Stimulated activated CD4-positive, alpha-beta T cell treated with anti-CD3 and anti-CD28 coated beads, Interleukin-12 subunit alpha, Interleukin-12 subunit beta, amount 100 ng/mL, for 48 hours (primary cell): ENCODE measurements around the gene ZNF45.
"Not testable (repeated sequence)": the region's sequence is repeated elsewhere in the genome, so short reads cannot be mapped to it uniquely, and the experiment has no call there.

ENCODE experiments used
- DNase-seq, 3 donors: peaks; one replicate each; pipeline ENCODE4 v3.0.0-alpha.2; 2020; ENCODE audit warnings: low read depth in 2 of 3, low spot score in 1 of 3

The ZNF45 gene

DNA sequence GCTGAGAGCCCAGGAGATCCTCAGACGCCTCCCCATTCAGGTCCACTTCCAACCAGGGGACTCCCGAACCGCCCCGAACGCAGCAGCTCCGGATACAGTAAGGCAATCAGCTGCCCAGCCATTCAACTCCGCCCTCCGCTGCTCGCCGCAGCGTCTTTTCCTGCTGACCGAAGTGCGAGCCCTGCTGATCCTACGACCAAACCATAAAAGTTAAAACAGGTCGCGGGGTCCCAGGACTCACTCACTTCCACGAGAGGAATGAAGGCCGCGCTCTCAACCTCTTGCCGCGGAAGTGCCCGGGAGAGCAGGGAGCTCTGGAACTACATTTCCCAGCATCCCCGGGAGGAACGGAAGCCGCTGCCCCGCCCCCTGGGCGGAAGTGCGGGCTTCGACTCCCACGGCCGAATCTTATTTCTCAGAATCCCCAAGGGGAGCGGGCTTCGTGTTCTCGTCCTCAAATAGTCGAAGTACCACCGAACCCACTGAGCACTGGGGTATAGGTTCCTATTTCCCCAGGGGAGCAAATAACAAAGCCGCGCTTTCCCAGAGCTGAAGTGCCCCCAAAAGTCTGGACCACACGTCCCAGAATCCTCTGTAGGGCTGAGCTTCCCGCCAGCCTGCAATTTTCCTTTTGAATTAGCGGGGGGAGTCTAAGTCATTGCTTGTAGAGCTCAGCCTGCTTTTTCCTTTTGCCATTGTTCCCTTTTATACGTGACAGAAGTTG is at the start of gene ZNF45:
Gene ZNF45 (minus strand): TSS at position 298 of the 724 bp plus-strand sequence. CDS start 13,097 bp downstream, outside the sequence.
- peak; percentile 82 to 85 (median 82) for DNase-seq

DNA sequence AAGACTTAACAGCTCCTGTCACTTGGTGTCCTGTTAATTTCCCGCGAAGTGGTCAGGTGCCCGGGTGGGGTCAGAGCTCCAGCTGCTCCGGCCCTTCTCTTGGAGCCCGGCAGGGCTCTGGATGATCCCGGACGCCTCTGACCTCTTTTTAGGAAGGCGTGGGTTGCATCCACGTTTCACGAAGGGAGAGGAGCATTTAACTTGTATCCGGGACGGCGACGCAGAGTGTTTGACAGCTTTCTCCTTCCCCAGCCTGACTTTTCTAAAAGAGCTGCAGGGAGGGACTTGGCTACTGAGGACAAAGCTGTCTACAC is 49.6 kb upstream of the ZNF45 start:
- no peak for DNase-seq

DNA sequence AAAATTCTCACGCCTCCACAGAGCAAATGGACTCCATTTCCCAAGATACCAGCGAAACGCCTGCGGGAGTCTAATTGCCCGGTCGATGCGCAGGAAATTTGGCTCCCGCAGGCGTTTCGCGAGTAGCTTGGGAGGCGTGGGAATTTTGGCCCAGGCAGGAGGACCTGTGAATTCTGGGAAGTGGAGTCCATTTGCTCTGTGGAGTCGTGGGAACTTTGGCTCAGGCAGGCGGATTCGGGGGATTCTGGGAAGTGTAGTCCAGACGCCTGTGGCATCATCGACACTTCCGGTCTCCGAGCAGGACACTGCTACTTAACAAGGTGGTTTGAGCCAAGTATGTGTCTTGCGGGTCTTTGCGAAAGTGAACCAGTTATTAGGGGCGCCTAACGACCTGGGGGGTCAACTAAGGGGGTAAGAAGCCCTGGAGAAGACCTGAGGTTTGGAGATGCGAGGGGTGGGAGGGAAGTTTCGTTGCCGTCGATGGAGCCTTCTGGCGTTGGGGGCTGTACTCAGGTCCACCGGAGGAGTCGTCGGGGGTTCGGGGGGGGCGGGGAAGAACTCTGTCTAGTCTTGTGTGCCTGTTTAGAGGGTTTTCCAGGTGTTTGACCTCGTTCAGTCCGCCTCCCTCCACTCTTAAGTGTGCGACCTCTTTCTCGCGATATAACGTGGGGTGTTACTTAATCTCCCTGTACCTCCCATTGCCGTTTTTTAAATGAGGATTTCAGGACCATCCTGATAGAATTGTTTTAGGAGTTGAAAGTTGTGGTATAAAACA is 49.0 kb upstream of the ZNF45 start, which contains the start of gene ZNF155:
Gene ZNF155 (plus strand): TSS at position 277 of the 775 bp plus-strand sequence. CDS start 4,356 bp downstream, outside the sequence.
- DNase-seq = peak; percentile 60 to 67 (median 62)

DNA sequence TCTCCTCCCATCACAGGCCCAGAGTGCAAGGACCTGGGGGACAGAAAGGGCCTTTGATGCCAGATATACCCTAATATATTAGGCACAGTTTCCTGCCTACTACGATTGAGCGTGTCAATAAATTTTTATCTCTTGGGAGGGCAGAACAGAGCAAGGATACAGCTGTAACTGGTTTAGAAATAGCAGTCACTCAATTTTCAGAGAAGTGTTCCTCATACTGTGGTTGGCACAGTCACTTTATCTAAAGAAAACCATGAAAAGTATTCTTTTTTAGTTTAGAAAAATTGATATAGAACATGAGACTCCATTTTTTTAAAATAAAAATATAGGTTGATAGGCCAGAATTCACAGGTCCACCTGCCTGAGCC is 48.4 kb upstream of the ZNF45 start:
- no peak for DNase-seq

DNA sequence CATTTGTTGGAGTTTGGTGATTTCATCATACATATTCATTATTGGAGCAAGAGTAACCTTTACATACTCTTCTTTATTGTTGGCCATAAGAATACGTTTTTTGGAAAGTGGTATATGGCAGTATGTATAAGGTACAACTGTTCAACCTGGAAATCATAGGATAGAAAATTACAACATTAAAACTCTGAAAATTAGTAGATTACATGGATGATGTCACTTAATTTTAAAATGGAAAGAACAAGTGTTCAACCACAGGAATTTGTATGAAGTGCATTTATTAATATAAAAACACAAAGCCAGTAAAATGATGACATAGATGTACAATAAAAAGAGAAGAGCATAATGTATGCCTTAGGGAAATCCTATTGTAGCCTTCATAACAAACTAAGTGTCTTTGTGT is 41.6 kb upstream of the ZNF45 start:
- no peak for DNase-seq

DNA sequence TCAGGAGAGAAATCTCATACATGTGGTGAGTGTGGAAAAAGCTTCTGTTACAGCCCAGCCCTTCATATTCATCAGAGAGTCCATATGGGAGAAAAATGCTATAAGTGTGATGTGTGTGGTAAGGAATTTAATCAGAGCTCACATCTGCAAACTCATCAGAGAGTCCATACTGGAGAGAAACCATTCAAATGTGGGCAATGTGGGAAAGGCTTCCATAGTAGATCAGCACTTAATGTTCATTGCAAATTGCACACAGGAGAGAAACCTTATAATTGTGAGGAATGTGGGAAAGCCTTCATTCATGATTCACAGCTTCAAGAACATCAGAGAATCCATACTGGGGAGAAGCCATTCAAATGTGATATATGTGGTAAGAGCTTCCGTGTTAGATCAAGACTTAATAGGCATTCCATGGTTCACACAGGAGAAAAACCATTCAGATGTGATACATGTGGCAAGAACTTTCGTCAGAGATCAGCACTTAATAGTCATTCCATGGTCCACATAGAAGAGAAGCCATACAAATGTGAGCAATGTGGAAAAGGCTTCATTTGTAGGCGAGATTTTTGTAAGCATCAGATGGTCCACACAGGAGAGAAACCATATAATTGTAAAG is 31.1 kb upstream of the ZNF45 start:
- no peak for DNase-seq

DNA sequence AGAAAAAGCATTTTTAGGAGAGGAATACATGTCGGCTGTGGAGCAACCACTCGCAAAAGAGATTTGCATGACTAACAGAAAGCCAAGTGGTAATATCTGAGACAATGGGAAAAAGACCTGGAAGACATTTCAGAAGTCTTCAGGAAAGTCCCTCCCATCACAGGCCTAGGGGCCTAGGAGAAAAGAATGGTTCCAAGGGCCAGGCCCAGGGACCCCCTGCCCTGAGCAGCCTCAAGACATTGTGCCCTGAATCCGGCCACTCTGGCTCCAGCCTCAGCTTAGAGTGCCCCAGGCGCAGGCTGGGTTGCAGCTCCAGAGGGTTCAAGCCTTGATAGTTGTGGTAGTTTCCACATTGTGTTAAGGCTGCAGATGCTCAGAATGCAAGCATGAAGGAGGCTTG is 25.3 kb upstream of the ZNF45 start:
- no peak for DNase-seq

DNA sequence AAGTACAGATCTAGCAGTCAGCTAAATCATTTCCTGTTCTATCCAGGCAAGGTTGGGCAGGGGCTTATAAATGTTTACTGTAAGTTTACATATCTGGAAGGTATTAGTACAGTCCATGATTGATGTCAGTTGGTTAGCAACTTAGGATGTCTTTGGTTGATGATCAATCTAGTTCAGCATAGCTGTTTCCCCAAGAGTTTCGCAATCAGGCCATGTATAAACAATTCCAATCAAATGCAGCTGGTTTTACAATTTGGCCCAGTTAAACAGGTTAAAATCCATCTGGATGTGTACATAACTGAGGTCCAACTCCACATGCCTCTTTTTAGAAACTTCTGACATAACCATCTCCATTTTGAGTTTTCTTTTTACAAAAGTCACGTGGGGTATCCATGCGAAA is 22.8 kb upstream of the ZNF45 start:
- DNase-seq = no peak

DNA sequence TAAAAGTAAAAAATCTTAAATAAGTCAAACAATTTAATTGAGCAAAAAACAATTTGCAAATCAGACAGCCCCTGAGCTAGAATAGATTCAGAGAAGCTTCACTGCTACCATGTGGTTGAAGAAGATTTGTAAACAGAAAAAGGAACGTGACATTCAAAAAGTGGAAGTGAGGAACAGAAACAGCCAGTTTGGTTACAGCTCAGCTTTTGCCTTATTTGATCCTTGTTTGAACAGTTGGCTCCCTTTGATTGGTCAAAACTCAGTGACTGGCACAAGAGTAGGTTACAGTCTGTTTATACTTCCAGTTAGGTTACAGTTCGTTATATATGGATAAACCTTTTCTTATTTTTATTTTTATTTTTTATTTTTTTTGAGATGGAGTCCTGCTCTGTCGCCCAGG is 21.7 kb upstream of the ZNF45 start:
- no peak for DNase-seq

DNA sequence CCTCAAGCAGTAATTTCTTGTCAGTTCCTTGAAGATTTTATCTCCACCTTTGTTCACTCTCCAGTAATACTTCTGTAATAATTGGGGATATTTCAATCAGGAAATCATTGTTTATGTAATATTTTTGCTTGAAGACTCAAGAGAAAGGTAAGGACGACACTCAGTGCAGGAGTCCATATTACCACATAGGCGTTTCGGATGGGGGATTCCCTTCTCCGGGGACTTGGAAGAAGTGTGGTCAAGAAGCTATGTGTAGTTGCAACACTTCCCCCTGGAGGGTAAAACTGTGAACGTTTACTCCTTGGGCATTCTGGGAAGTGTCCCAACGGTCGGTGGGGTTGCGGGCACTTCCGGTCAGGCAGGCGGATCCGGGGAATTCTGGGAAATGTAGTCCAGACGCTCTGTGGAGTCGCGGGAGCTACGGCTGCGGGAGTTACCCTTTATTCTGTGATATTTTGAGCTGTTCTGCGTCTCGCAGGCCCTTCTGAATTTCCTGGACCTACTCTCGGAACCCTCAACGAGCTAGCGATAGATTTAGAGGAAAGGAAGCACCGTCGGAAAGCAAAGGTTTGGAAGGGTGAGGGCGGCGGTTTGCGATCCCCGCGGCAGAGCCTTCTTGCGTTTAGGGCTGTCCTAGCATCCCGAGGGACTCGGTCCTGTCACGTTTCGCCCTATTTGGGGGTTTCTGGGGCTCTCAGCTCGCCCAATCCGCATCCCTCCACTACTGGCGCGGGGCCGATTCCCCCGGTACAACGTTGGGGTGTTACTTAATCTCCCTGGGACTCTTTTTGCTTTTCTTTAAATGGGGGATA is 16.0 kb upstream of the ZNF45 start, which contains the start of gene ZNF221:
Gene ZNF221 (plus strand): TSS at position 395 of the 812 bp plus-strand sequence. CDS start 11,499 bp downstream, outside the sequence.
- peak; percentile 47 to 60 (median 56) for DNase-seq

DNA sequence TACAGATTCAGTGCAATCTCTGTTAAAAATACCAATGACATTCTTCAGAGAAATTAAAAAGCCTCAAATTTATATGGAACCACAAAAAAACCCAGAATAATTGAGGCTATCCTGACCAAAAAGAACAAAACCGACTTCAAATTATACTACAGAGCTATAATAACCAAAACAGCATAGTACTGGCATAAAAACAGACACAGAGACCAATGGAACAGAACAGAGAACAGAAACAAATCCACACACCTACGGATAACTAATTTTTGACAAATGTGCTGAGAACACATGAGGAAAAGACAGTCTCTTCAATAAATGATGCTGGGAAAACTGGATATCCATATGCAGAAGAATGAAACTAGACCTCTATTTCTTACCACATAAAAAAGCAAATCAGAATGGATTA is 14.7 kb upstream of the ZNF45 start:
- not testable (repeated sequence) for DNase-seq

DNA sequence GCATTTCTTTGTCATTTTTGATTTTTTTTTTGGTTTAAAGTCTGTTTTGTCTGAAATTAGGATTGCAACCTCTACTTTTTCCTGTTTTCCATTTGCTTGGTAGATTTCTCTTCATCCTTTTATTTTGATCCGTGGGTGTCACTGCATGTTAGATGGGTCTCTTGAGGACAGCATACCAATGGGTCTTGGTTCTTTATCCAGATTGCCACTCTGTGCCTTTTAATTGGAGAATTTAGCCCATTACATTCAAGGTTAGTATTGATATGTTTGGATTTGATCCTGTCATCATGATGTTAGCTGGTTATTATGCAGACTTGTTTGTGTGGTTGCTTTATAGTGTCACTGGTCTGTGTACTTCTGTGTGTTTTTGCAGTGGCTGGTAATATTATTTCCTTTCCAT is 12.3 kb upstream of the ZNF45 start:
- DNase-seq = not testable (repeated sequence)

DNA sequence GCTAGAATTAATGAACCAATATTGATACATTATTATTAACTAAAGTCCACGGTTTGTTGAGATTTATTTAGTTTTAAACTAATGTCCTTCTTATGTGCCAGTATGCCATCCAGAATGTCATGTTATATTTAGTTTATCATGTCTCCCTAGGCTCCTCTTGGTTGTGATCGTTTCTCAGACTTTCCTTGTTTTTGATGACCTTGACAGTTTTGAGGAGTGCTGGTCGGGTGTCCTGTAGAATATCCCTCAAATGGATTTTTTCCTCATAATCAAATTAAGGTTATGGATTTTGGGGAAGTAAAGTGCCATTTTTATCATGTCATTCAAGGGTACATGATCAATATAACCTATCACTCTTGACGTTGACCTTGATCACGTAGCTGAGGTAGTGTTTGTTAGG is 6.1 kb upstream of the ZNF45 start:
- no peak for DNase-seq

DNA sequence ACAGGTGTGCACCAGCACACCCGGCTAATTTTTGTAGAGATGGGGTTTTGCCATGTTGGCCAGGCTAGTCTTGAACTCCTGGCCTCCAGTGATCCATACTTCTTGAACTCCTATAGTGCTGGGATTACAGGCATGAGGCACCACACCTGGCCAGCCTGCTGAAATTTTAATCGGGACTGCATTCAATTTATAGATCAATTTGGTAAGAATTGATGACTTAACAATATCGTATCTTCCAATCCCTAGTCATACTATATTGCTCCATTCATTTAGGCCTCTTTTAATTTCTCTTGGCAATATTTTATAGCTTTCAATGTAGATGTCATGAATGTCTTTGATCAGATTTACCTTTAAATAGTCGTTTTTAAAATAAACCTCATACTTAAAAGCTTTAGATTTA is 5.6 kb upstream of the ZNF45 start:
- DNase-seq = no peak

DNA sequence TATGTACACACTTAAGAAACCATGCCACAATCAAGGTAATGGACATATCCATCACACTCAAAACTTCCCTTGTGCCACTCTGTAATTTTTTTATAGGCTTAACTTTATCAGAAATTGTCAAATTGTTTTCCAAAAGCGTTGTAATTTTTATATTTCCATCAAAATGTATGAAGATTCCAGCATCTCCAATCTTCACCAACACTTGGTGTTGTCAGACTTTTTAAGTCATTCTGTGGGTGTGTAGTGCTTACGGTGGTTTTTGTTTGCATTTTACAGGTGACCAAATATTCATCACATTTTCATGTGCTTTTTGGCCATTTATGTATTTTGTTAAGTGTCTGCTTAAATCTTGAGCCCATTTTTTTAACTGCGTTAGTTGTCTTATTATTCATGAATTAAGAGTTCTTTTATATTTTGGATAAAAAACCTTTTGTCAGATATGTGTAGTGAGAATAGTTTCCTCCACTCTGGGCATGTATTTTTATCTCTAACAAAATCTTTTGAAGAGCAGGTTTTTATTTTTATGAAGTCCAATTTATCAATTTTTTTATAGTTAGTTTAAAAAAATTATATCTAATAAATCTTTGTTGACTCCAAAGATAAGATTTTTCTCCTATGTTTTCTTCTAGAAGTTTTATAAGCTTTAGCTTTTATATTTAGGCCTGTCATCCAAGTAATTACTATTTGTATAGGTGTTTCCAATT is 4.6 kb upstream of the ZNF45 start:
- no peak for DNase-seq

DNA sequence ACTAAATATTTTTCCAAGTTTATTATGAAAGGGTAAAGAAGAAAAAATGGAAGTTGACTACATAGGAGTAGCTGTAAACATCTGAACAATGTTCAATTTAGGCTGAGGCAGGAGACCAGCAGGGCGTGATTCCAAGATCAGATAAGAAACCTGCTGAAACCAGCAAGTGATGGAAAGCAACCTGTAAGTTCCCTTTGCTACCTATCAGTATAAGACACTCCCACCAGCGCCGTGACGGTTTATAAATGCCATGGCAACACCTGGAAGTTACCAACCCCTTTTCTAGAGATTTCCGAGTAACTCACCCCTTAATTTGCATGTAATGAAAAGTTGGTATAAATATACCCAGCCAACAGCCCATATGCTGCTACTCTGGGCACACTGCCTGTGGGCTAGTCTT is 1.1 kb upstream of the ZNF45 start:
- no peak for DNase-seq

DNA sequence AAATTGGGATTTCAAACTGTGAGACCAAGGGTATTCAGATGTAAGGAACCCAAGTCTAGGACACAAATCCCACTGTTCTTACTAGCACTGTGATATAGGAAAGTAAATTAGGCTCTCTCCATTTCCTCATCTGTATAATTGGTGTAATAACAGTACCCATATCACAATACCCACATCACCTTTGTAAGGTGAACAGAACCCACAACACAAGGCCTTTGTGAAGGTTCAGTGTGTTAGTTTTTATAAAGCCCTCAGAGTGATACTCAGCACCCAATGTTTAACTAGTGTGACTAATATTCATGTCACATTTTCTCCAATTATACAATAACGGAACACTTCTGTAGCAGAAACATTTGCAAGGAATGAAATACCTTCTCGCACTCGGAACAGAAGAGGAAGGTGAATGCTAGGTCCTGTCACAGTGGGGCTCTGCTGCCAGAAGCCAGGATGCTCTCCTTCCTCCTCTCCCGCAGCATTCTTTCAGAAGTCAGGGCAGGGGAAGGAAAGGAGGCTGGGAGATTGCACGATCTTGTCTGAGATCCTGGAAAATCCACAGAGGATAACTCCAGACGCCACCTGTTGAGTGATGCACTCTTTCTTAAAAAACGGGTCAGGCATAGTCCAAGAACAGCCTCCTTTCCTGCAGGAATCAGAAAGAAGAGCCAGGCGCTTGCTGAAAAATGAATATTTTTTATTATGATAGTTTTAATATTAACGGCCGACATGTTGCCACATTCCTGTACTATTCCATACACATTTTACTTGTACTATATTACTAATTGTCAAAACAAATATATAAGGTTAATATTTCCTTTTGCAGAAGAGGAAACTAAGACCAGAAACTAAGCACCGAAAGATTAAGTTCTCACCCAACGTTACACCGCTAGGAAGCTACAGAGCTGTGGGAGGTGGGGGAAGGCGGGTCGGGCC is 762 bp downstream of the ZNF45 start:
- no peak for DNase-seq

DNA sequence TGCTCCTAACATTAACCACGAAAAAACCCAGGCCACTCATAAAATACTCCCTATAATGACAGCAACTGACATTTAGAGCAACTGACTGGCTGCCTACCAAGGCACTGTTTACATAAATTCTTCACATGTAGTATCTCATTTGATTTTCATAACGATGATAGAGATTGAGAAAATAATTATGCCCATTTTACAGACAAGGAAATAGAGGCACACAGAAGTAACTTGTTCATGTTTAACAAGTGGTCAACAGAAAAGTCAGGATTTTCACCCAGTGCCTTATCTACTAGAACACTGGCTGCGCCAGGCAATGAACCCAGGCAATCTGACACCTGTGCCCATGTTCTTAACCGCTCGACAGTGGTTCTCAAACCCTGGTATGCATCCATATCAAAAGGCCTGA is 6.3 kb downstream of the ZNF45 start:
- DNase-seq = no peak

DNA sequence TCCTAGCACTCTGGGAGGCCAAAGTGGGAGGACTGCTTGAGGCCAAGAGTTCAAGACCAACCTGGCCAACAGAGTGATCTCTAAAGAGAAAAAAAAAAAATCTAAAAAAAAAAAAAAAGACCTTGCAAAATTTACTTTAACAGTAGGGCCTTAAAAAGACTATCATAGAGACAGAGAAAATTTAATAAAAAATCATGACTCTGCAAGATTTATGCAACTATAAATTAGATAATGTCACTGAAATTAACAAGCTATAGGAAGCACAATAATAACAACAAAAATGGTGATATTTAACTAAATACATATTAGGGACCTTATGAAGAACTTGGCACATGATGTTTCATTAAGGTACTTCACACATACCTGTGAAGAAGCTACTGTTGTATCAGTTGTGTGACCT is 11.2 kb downstream of the ZNF45 start:
- no peak for DNase-seq

DNA sequence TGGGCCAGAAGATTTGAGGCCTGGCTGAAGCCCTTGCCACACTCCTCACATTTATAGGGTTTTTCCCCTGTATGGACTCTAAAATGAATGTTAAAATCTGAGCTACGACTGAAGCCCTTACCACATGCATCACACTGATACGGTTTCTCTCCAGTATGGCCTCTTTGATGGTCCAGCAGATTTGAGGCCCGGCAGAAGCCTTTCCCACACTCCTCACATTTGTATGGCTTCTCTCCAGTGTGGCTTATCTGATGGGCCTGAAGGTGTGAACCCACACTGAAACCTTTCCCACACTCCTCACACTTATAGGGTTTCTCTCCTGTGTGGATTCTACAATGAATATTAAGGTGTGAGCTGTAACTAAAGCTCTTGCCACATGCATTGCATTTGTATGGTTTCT is 21.0 kb downstream of the ZNF45 start:
- no peak for DNase-seq
